ENCODE data around the gene IDE. TPM values are rescaled to one million over a fixed set of nuclear protein-coding genes. Genes with fewer than 3 reads are reported as not detected.

The IDE gene
- total RNA-seq, 2 donors from 2014 or later, result 39.0 to 44.8 TPM

- DNase-seq, result no peak
- H3K9ac ChIP-seq (ENCODE audit: low read depth in 2 of 2, low read length in 2 of 2), result no peak overlapping the region
- no peaks in the 10 kb centered on the region for H3K27me3 ChIP-seq
- no peak overlapping the region for H3K27ac ChIP-seq
- no peak overlapping the region for H3K4me3 ChIP-seq
- intact Hi-C loops (cut with DNase I), result no loop called here
- H3K36me3 ChIP-seq, result peaks cover 3% of the 10 kb centered on the region
- no peaks in the 10 kb centered on the region for H3K9me3 ChIP-seq
- no peak for TF ChIP-seq CTCF (IDR thresholded peaks at IDR 0.05)
- H3K4me1 ChIP-seq, result no peaks in the 10 kb centered on the region
Measured at GRCh38 chr10:92506336-92506735, 67.6 kb downstream of the IDE start.

- H3K27ac ChIP-seq, result no peak overlapping the region
- intact Hi-C loops (cut with DNase I), result no loop called here
- no peaks in the 10 kb centered on the region for H3K4me1 ChIP-seq
- H3K36me3 ChIP-seq, result peaks cover 3% of the 10 kb centered on the region
- TF ChIP-seq CTCF (IDR thresholded peaks at IDR 0.05), result no peak
- H3K9ac ChIP-seq (ENCODE audit: low read depth in 2 of 2, low read length in 2 of 2), result no peak overlapping the region
- no peak for DNase-seq
- no peaks in the 10 kb centered on the region for H3K9me3 ChIP-seq
- no peaks in the 10 kb centered on the region for H3K27me3 ChIP-seq
- H3K4me3 ChIP-seq, result no peak overlapping the region
Measured at GRCh38 chr10:92505044-92505443, 68.8 kb downstream of the IDE start.

- peaks cover 3% of the 10 kb centered on the region for H3K36me3 ChIP-seq
- no peaks in the 10 kb centered on the region for H3K4me1 ChIP-seq
- no peak for DNase-seq
- TF ChIP-seq CTCF (IDR thresholded peaks at IDR 0.05), result no peak
- H3K9ac ChIP-seq (ENCODE audit: low read depth in 2 of 2, low read length in 2 of 2), result no peak overlapping the region
- H3K4me3 ChIP-seq, result no peak overlapping the region
- no peaks in the 10 kb centered on the region for H3K27me3 ChIP-seq
- intact Hi-C loops (cut with DNase I), result no loop called here
- no peaks in the 10 kb centered on the region for H3K9me3 ChIP-seq
- no peak overlapping the region for H3K27ac ChIP-seq
Measured at GRCh38 chr10:92502296-92502808, 71.5 kb downstream of the IDE start.

DNA sequence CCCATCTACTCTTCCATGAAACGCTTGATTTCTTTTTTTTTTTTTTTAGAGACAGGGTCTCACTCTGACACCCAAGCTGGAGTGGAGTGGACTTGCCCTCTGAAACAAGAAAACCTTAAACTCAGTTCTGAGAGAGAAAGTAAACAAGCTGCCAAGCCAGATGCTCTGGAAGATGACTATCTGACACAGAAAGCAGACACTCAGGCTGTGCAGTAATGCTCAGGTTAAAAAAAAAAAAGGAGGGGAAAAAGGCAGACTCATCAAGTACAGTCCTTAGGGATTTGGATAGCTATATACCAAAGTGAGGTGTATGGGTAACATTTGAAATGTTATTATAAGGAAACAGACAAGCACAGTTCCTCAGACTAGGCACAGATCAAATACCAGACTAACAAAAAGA, 80.5 kb downstream of the IDE start:
- Histone ChIP-seq H3K9ac (ENCODE audit: low read depth in 2 of 2, low read length in 2 of 2) (no peak overlapping the region), H3K4me3 (no peak overlapping the region), H3K9me3 (no peaks in the 10 kb centered on the region), H3K36me3 (peaks cover 4% of the 10 kb centered on the region), H3K27ac (no peak overlapping the region), H3K4me1 (no peaks in the 10 kb centered on the region), H3K27me3 (no peaks in the 10 kb centered on the region)
- DNase-seq, result no peak
- TF ChIP-seq CTCF (IDR thresholded peaks at IDR 0.05), result no peak
- intact Hi-C loops (cut with DNase I), result no loop called here

DNA sequence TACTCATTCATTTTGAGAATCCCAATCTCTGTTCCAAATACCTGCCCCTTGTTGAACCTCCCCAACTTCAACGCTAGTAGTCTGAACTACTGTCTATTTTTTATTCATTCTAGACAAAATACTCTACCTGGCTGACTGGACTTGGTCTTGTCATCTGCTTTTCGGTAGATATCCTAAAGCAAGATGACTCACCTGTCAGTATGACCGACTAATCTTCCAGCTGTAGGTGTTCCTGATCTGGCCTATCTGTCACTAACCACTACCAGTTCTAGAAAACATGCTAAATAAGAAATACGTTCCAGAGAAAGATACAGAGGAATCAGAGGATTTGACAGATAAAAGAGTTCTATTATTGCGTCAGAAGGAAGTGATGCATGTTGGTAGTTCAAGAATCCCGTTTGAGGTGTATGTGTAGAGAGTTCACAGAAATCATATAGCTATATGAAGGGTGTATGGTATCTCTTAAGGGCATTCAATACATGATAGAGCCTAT, 81.1 kb downstream of the IDE start:
- TF ChIP-seq CTCF (IDR thresholded peaks at IDR 0.05), result no peak
- Histone ChIP-seq H3K4me1 (no peaks in the 10 kb centered on the region), H3K9me3 (no peaks in the 10 kb centered on the region), H3K36me3 (peaks cover 4% of the 10 kb centered on the region), H3K27ac (no peak overlapping the region), H3K4me3 (no peak overlapping the region), H3K27me3 (no peaks in the 10 kb centered on the region), H3K9ac (ENCODE audit: low read depth in 2 of 2, low read length in 2 of 2) (no peak overlapping the region)
- intact Hi-C loops (cut with DNase I), result no loop called here
- DNase-seq, result no peak

Measured in colonic mucosa (tissue), 4 donors.